ENCODE data around the gene CARHSP1. TPM values are rescaled to one million over a fixed set of nuclear protein-coding genes. Genes with fewer than 3 reads are reported as not detected.
"Not testable (repeated sequence)": the region's sequence is repeated elsewhere in the genome, so short reads cannot be mapped to it uniquely, and the experiment has no call there.

Gene CARHSP1
- polyA plus RNA-seq, 3 donors = 32.0 to 60.3 (median 52.0) TPM

GRCh38 chr16:8877894-8878522 is 9.2 kb upstream of the CARHSP1 start:
- no peak for DNase-seq
- Mint-ChIP-seq H3K27me3 (ENCODE audit: low read depth in 3 of 3) (peaks cover under 1 to 11% (median 6%) of the 10 kb centered on the region in 3 donors), H3K9me3 (no peaks in the 10 kb centered on the region), H3K36me3 (no peaks in the 10 kb centered on the region), H3K27ac (no peak overlapping the region), H3K4me3 (no peak overlapping the region), H3K4me1 (peaks cover 5% of the 10 kb centered on the region)
- no peaks in the 10 kb centered on the region for H3K4me1 ChIP-seq (ENCODE audit: control insufficient read depth in 1 of 2, insufficient read depth in 2 of 2, low read length in 2 of 2)
- no peaks in the 10 kb centered on the region for H3K36me3 ChIP-seq (replicated peaks in 1 of 2; ENCODE audit: control insufficient read depth in 1 of 2, insufficient read depth in 2 of 2, low read length in 2 of 2)
- no peak overlapping the region for H3K27ac ChIP-seq (ENCODE audit: low read depth in 1 of 2, low read length in 2 of 2)
- no peaks in the 10 kb centered on the region for H3K9me3 ChIP-seq (replicated peaks in 1 of 2; ENCODE audit: control insufficient read depth in 1 of 2, insufficient read depth in 1 of 2, low read length in 2 of 2)
- no peak overlapping the region for H3K9ac ChIP-seq (ENCODE audit: insufficient read depth, low read length, poor library complexity, severe bottlenecking)
- H3K4me3 ChIP-seq (replicated peaks in 1 of 3; ENCODE audit: low read depth in 2 of 3, low read length in 3 of 3) = no peak overlapping the region
- intact Hi-C loops (cut with micrococcal nuclease) = loop anchor here in 1 of 2 donors (2.0 kb wide), 1 partner anchor 311 kb away; no protein-coding TSS in a partner anchor
- H2AFZ ChIP-seq (ENCODE audit: insufficient read depth, low read depth, low read length, poor library complexity, severe bottlenecking) = no peak overlapping the region
- no peaks in the 10 kb centered on the region for H4K20me1 ChIP-seq (ENCODE audit: insufficient read depth, low read length)
- TF ChIP-seq, protein P1, sequence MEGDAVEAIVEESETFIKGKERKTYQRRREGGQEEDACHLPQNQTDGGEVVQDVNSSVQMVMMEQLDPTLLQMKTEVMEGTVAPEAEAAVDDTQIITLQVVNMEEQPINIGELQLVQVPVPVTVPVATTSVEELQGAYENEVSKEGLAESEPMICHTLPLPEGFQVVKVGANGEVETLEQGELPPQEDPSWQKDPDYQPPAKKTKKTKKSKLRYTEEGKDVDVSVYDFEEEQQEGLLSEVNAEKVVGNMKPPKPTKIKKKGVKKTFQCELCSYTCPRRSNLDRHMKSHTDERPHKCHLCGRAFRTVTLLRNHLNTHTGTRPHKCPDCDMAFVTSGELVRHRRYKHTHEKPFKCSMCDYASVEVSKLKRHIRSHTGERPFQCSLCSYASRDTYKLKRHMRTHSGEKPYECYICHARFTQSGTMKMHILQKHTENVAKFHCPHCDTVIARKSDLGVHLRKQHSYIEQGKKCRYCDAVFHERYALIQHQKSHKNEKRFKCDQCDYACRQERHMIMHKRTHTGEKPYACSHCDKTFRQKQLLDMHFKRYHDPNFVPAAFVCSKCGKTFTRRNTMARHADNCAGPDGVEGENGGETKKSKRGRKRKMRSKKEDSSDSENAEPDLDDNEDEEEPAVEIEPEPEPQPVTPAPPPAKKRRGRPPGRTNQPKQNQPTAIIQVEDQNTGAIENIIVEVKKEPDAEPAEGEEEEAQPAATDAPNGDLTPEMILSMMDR (IDR thresholded peaks at IDR 0.05) = no peak
- H3K4me2 ChIP-seq (replicated peaks; ENCODE audit: extremely low read depth, low read length, poor library complexity, severe bottlenecking) = no peak overlapping the region
- no peaks in the 10 kb centered on the region for H3K27me3 ChIP-seq (ENCODE audit: control insufficient read depth in 2 of 2, insufficient read depth in 2 of 2, low read length in 2 of 2)
- WGBS (ENCODE audit: insufficient coverage) = 83% methylated on average over 2 of the region's 8 CpGs
- no peaks in the 10 kb centered on the region for H3K79me2 ChIP-seq (ENCODE audit: insufficient read depth, low read length)

DNA sequence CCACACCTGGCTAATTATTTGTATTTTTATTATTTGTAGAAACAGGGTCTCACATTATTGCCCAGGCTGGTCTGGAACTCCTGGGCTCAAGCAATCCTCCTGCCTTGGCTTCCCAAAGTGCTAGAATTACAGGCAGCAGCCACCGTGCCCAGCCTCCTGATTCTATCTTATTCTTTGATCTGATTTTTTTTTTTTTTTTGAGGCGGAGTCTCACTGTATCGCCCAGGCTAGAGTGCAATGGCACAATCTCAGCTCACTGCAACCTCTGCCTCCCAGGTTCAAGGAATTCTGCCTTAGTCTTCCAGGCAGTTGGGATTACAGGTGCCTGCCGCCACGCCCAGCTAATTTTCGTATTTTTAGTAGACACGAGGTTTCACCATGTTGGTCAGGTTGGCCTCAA is 6.5 kb upstream of the CARHSP1 start:
- H3K27ac ChIP-seq (ENCODE audit: low read depth in 1 of 2, low read length in 2 of 2); H3K9me3 Mint-ChIP-seq; H3K27me3 ChIP-seq (ENCODE audit: control insufficient read depth in 2 of 2, insufficient read depth in 2 of 2, low read length in 2 of 2); H3K27ac Mint-ChIP-seq; H3K36me3 ChIP-seq (replicated peaks in 1 of 2; ENCODE audit: control insufficient read depth in 1 of 2, insufficient read depth in 2 of 2, low read length in 2 of 2); H2AFZ ChIP-seq (ENCODE audit: insufficient read depth, low read depth, low read length, poor library complexity, severe bottlenecking); intact Hi-C loops (cut with micrococcal nuclease); DNase-seq; H3K9ac ChIP-seq (ENCODE audit: insufficient read depth, low read length, poor library complexity, severe bottlenecking); H3K4me3 Mint-ChIP-seq; H4K20me1 ChIP-seq (ENCODE audit: insufficient read depth, low read length); H3K4me3 ChIP-seq (replicated peaks in 1 of 3; ENCODE audit: low read depth in 2 of 3, low read length in 3 of 3); H3K9me3 ChIP-seq (replicated peaks in 1 of 2; ENCODE audit: control insufficient read depth in 1 of 2, insufficient read depth in 1 of 2, low read length in 2 of 2); H3K4me2 ChIP-seq (replicated peaks; ENCODE audit: extremely low read depth, low read length, poor library complexity, severe bottlenecking); H3K79me2 ChIP-seq (ENCODE audit: insufficient read depth, low read length); H3K36me3 Mint-ChIP-seq: not testable (repeated sequence)
- Mint-ChIP-seq H3K4me1 (peaks cover 15% of the 10 kb centered on the region), H3K27me3 (ENCODE audit: low read depth in 3 of 3) (peaks cover 1 to 11% (median 6%) of the 10 kb centered on the region in 3 donors)
- H3K4me1 ChIP-seq (ENCODE audit: control insufficient read depth in 1 of 2, insufficient read depth in 2 of 2, low read length in 2 of 2) = peaks cover 12 to 17% of the 10 kb centered on the region in 2 donors
- WGBS (ENCODE audit: insufficient coverage) = 85% methylated on average over 7 of the region's 7 CpGs
